ENCODE data around the gene TMEM167B.

The TMEM167B gene

GRCh38 chr1:109080441-109081082 is 10.0 kb upstream of the TMEM167B start:
- no peak for DNase-seq (ENCODE audit: low read depth in 2 of 3, low spot score in 2 of 3)

- no peak for DNase-seq (ENCODE audit: low read depth in 2 of 3, low spot score in 2 of 3)
Measured at GRCh38 chr1:109083501-109083900, 7.1 kb upstream of the TMEM167B start.

DNA sequence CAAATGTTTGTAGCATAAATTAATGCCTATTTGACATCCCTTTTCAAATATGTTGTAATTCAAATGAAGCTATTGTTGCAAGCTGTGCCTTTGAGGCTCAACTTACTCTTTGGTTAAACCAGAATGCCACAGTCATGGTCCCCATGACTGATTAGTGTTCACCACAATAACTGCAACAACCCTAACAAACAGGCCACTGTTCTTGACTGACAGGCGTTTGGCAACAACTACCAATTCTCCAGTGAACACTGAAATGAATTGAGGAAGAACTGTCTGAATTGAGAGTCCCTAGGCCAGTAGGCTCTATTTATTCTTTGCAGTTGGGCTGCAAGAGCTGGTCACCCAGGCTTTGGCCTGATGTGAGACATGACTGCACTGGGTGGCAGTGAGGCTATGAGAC is 6.6 kb upstream of the TMEM167B start:
- DNase-seq (ENCODE audit: low read depth in 2 of 3, low spot score in 2 of 3), result no peak

GRCh38 chr1:109084563-109085517 is 5.7 kb upstream of the TMEM167B start:
- DNase-seq (ENCODE audit: low read depth in 2 of 3, low spot score in 2 of 3), result no peak

- DNase-seq (ENCODE audit: low read depth in 2 of 3, low spot score in 2 of 3), result peak in 1 of 3 experiments; percentile 15
Measured at GRCh38 chr1:109089242-109090015, 1.1 kb upstream of the TMEM167B start.

GRCh38 chr1:109091078-109091838 is 694 bp downstream of the TMEM167B start:
- DNase-seq (ENCODE audit: low read depth in 2 of 3, low spot score in 2 of 3), result no peak

GRCh38 chr1:109091839-109092193 is 1.3 kb downstream of the TMEM167B start:
- DNase-seq (ENCODE audit: low read depth in 2 of 3, low spot score in 2 of 3), result no peak

DNA sequence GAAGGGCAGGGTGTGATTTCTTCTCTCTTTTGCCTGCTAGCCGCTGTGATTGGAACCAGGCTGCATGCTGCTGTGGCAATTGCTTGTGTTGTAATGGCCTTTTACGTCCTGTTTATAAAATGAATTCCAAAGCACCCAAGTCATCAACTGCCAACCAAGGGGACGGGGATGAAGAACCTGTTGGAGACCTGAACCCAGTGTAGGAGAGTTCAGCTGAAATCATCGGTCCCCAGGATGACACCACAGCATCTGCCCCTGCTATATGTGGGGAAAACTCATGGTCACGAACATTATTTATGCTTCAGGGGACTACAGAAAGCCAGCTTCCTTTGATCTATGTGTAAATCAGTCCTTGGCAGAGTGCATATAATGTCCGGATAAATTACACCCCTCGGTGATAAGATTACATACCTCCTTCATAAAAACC is 3.8 kb downstream of the TMEM167B start:
- DNase-seq (ENCODE audit: low read depth in 2 of 3, low spot score in 2 of 3), result no peak

GRCh38 chr1:109094871-109095270 is 4.3 kb downstream of the TMEM167B start:
- no peak for DNase-seq (ENCODE audit: low read depth in 2 of 3, low spot score in 2 of 3)

GRCh38 chr1:109095631-109096030 is 5.1 kb downstream of the TMEM167B start:
- DNase-seq (ENCODE audit: low read depth in 2 of 3, low spot score in 2 of 3), result no peak

DNA sequence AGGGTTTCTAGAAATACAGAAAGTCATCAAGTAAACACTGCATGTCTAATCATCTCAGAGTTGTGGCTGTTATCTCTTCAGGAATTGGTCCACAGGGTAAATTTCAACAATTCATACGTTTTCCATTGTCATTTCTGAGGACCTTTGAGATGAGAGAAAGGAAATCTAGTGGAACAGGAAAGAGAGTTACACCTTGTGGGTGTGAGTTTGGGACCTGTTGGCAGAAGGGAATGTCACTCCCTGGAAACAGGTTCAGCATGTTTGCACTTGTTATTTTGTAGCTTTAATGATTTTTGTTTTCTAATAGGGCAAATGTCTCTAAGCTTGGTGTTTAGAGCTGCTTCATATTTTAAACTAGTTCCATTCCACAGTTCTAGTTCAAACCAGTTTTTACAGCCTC is 5.6 kb downstream of the TMEM167B start:
- no peak for DNase-seq (ENCODE audit: low read depth in 2 of 3, low spot score in 2 of 3)

DNA sequence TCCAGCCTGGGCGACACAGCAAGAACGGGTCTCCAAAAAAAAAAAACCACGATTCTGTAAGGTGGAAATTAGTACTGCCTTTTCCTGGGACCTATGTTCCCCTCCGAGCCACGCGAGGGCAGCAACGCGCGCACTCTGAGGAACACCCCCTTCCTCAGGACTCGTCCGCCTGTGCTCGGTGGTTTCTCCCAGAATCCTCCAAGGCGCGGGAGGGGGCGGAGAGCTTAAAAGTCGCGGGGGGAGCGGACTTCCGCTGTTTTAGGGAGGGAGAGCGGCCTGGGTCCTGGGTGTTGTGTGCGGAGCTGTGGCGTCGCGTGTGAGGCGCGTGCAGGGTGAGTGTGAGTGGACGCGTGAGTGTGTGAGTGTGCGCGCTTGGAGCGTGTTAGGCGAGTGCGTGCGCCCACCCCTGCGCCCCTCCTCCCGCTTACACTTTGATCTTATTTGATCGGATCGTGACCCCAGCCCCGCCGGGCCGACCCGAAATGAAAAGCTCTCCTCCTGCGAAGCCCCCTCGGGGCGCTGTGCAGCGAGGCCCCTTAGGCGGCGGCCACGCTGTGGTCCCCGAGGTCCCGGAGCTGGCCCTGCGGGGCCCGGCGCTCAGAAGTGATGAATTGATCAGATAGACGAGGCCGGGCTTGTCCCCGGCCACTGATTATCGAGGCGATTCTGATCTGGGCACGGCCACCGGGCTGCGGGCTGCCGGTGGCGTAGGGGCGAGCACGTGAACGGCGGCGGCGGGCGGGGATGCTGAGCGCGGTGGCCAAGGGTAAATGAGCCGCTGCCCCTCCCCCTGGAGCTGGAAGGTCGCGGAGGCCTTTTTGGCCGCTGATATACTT is 9.6 kb downstream of the TMEM167B start:
- DNase-seq (ENCODE audit: low read depth in 2 of 3, low spot score in 2 of 3), result peak; percentile 89 to 91 (median 91)

- no peak for DNase-seq (ENCODE audit: low read depth in 2 of 3, low spot score in 2 of 3)
Measured at GRCh38 chr1:109104364-109105151, 14.0 kb downstream of the TMEM167B start.

- no peak for DNase-seq (ENCODE audit: low read depth in 2 of 3, low spot score in 2 of 3)
Measured at GRCh38 chr1:109105881-109106280, 15.3 kb downstream of the TMEM167B start.

DNA sequence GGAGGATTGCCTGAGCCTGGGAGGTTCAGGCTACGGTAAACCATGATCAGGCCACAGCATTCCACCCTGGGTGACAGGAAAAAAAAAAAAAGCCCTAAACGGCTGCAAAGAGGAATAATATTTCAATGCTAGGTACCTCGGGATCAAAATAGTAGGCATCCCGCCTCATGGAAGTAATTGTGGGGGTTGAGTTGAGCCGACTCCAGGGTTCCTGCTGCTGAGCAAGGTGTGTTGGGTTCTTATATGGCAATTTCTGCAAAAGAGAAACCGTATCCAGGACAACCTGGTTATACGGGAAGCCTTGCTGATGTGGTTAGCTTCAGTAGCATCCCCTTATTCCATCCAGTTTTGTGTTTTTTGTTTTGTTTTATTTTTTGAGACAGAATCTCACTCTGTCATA is 17.2 kb downstream of the TMEM167B start:
- DNase-seq (ENCODE audit: low read depth in 2 of 3, low spot score in 2 of 3), result no peak

GRCh38 chr1:109109906-109110305 is 19.3 kb downstream of the TMEM167B start:
- DNase-seq (ENCODE audit: low read depth in 2 of 3, low spot score in 2 of 3), result no peak

- no peak for DNase-seq (ENCODE audit: low read depth in 2 of 3, low spot score in 2 of 3)
Measured at GRCh38 chr1:109111386-109112055, 21.0 kb downstream of the TMEM167B start.

DNA sequence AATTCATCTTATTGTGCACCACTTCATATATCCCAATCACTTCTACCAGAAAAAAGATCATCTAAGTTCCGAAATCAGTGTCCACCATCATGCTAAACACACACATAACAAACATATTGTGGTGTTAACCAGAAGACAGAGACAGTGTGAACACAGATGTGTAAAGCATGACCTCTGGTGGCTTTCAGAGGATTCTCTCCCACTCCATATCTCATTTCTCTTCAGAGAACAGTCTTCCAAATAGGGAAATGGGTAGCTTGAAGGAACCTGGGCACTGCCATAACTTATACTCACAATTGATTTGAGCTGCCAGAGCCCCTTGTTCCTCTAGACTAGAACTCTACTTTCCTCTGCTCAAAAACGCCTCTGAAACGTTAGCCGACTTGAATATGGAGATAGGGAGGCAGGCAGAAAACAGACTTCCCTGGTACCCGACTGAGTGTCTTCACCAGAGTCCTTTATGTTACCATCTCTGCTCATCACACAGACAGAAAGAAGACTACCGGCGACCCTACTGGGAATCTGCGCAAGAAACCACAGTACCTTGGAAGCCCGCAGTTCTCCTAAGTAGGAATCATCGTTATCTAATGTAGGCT is 21.6 kb downstream of the TMEM167B start:
- no peak for DNase-seq (ENCODE audit: low read depth in 2 of 3, low spot score in 2 of 3)
